Anterior cingulate cortex (tissue), 58 donors: ENCODE data around the gene FGF4.

Source experiments
- DNase-seq, 58 donors: peaks; one replicate each; lab custom pipeline; 2025; lab: John Stamatoyannopoulos, UW

The FGF4 gene, protein sequence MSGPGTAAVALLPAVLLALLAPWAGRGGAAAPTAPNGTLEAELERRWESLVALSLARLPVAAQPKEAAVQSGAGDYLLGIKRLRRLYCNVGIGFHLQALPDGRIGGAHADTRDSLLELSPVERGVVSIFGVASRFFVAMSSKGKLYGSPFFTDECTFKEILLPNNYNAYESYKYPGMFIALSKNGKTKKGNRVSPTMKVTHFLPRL

GRCh38 chr11:69775163-69775755, at the start of gene FGF4:
Gene FGF4 (minus strand): TSS chr11:69775341. CDS start chr11:69775084, 257 bp downstream.
- DNase-seq, result no peak

- DNase-seq, result no peak
These were observed 48.6 kb upstream of the FGF4 start for GRCh38 chr11:69823641-69824265.

- no peak for DNase-seq
These were observed 47.7 kb upstream of the FGF4 start for GRCh38 chr11:69822676-69823494.

DNA sequence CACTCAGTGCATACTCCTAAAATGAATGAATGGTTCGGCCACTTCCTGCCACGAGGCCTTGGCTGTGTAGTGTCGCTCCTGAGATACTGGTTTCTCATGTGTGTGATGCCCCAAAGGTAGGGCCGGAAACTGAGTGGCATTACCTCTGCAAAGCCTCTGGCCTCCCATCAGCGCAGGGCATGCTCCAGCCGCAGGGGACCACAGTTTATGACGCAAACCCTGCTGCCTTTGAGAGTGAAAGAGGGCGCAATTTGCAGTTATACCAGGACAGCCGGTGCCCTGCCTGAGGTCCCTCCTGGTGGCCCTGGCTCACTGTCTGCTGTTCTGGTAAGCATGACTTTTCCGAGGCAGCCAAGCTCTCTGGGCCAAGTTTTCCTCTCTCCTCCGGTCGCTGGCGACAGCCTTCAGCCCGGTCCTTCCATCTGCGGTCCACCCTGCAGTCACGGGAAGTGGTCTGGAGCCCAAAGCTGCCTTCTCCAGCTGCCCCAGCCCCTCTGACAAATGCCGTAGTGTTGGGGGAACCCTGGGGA, 46.4 kb upstream of the FGF4 start:
- DNase-seq, result no peak

DNA sequence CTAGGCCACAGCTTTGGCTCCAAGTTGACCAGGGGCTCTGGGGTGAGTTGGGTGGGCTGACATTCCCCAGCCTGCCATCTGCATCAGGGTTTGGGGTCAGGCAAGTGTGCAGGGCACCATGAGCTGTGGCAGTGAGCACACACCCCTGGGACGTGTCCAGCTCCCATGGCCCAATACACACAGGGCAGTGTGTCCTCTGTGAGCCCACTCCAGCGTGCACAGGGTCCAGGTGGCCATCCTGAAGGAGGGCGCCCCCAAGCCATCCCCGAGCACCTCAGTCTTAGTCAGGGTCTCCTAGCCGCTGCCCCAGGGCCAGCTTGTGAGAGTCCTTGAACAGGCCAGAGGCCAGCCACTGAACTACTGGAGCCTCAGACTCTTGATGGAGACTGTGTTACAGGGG, 45.3 kb upstream of the FGF4 start:
- DNase-seq, result no peak

DNA sequence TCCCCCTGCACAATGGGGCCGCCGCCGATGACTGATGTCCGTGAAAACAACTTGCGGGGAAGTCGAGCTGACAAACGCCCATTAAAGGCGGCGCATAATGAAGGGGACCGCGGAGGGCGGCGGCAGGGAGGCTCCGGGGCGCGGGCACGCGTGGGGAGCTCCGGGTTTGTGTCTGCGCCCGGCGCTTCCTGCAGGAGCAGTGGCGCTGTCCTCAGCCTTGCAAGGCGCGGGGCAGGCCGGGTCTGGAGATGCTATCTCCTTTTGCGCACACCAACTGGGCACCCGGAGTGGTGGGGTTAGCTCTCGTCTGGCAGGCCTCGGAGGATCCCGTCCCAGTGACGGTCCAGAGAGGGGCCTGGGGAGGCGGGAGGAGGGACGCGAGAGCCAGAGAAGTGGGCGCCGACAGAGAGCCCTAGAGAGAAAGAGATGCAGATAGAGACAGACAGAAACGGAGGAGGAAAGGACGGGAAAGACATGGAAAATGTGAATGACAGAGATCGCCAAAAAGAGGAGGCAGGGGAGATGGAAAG, 44.5 kb upstream of the FGF4 start:
- no peak for DNase-seq

- DNase-seq, result no peak
These were observed 43.7 kb upstream of the FGF4 start, which contains the start of gene FGF3 for GRCh38 chr11:69818603-69819441. Gene FGF3 (minus strand): TSS chr11:69819416. CDS start chr11:69818933, 483 bp downstream.

- DNase-seq, result no peak
These were observed 43.1 kb upstream of the FGF4 start for GRCh38 chr11:69818231-69818602.

DNA sequence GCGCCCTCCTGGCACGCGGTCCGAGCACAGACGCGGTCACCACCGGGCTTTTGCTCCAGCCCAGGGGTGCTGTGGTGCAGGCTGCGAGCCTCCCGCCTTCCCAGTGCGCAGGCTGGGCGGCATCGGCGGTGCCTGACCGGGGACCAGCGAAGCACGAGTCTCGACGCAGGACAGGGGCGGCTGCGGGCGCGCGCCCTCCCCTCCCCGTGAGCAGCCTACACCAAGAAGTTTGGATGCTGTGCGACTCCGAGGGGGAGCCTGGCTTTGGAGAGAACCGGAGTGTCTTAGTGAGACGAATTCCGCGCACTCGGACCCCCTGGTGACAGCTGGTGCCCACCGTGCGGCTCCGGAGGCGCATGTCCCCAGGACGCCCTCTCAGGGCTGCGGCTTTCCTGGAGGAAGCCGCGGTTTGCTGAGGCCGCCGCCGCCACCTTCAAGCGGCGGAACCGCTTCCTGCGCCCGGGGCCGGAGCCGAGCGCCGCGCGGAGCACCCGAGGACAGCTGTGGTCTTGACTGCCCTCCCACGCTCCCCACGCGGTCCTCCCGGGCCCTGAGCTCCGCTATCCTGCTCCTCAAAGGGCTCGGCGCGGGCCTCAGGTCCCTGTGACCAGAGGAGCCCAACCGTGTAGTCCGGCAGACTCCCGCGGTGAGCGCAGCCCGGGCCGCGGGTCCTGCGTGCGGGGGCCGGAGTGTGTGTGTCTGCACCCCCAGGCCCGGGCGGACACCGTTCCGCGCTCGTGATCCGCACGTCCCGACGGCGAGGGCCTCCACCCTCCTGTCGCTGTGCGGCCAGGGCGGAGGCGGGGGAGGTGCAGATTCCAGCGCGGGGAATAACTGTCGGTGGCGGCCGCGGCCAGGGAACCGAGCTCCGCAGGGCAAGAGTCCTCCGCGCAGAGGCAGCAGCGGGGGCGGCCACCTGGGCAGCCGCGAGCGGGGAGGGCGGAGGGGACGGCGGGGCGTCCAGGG, 42.4 kb upstream of the FGF4 start:
- no peak for DNase-seq

DNA sequence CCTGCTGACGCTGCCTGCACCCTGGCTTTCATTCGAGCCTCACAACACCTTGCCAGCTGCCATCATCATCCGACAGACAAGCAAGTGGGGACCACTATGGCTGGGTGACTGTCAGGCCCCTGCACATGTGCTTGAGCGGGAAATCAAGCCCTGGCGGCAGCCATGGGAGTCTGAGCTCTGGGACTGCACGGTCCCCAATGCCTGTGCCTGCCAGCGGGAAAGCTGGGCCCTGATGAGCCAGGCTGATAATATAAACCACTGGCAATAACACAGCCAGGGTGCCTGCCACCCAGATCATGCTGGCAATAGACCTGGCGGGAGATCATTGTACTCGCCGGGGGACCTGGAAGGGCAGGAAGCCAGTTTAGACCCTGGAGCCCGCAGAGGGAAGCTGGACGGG, 41.5 kb upstream of the FGF4 start:
- DNase-seq, result no peak

DNA sequence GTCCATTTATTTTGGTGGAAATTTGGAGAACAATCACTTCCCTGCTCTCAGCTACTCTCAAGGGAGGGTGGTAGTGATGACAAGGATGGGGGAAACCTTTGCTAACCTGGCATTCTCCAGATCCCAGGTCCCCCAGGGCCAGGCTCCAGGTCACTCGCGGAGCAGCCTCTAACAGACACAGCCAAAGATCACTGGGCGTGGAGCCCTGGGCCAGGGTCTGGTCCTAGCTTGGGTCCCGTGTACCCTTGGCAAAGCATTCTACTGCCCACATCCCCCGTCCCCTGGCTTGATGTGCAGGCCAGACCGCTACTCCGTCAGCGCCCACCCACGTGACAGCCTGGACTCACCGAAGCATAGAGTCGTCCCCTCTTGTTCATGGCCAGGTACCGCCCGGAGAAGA, 40.8 kb upstream of the FGF4 start:
- no peak for DNase-seq

DNA sequence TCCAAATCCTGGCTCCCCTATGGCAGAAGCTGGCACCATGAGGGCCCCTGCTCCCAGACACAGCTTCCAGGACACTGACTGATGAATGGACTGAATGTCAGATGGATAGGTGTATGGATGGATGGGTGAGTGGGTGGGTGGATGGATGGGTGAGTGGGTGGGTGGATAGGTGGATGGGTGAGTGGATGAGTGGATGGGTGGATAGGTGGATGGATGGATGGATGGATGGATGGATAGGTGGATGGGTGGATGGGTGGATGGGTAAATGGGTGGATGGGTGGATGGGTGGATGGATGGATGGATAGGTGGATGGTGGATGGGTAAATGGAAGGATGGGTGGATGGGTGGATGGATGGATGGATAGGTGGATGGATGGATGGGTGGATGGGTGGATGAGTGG, 39.8 kb upstream of the FGF4 start:
- no peak for DNase-seq

DNA sequence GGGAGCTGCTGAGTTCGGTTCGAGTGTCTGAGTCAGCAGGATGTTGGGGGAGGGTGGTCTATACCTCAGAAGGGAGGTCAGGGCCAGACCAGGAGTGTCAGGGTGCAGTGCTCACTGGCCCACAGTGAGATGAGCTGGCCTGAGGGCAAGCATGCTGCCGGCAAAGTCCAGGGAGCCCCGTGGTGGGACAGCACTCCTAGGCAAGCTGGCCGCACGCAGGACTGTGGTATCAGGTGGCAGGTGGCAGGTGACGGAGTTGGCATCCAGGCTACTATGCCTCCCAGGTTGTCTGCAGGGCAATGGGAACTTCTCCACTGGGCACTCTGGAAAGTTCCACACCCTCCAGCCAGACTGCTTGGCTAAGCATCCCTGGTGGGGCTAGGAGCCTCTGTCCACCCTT, 39.3 kb upstream of the FGF4 start:
- DNase-seq, result no peak

- DNase-seq, result no peak
These were observed 38.7 kb upstream of the FGF4 start for GRCh38 chr11:69813839-69814238.

DNA sequence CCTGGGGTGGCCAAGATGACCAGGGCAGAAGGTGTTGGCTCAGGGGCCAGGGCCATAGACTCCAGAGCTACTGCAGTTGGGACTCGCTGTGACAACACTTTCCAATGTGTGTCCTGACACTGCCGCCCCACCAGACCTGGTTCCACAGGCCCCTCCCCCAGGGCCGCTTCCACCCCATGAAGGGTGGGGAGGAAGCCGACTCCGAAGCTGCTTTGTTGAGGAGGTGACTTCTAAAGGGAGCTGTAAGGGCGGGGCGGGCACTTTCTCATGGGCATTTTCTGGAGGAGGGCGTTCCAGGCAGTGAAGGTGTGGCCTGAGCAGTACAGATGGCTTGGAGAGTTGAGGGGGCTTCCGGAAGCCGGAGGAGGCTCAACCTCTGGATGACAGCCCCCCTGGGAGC, 37.8 kb upstream of the FGF4 start:
- no peak for DNase-seq

- DNase-seq, result no peak
These were observed 37.1 kb upstream of the FGF4 start for GRCh38 chr11:69812256-69812655.

DNA sequence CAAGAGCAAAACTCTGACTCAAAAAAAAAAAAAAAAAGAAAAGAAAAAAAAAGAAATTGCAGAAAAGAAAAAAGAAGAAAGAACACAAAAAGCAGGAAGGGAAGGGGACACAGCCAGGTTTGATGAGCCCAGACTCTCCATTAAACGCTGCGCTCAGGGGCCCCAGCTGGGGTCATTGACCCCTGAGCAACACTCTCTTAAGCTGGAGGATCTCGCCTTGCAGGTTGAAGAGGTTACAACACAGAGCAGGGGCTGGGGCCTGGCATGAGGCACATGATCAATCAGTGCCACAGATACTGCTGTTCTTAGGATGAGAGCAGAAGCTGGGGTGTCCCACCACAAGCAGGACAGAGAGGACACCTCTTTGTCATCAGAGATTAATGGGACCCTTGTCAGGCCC, 36.3 kb upstream of the FGF4 start:
- no peak for DNase-seq

- DNase-seq, result no peak
These were observed 35.4 kb upstream of the FGF4 start for GRCh38 chr11:69810289-69811118.
